Keratinocyte (primary cell): ENCODE data around the gene FGD4. TPM values are rescaled to one million over a fixed set of nuclear protein-coding genes. Genes with fewer than 3 reads are reported as not detected.

Experiments used
- DNase-seq: peaks from one replicate; pipeline ENCODE4 v3.0.0-alpha.2; 2011; ENCODE audit warnings: low read depth, missing footprints, low spot score
- FAIRE-seq: peaks from 2 replicates; lab custom pipeline; 2011; peaks lifted over from hg19 to GRCh38; lab: Jason Lieb, UNC
- H2AFZ ChIP-seq: 2 replicates; pipeline ENCODE4 v1.6.0; 2012; ENCODE audit warnings: low read length, control low read depth, inconsistent platforms; ENCODE audit not compliant: control insufficient read depth
- H3K27ac ChIP-seq: 2 replicates; pipeline ENCODE4 v1.5.1; 2011; ENCODE audit warnings: low read length; ENCODE audit not compliant: control insufficient read depth, insufficient read depth
- H3K27me3 ChIP-seq: 3 replicates; pipeline ENCODE4 v1.6.0; 2011; ENCODE audit warnings: low read length; ENCODE audit not compliant: control insufficient read depth, insufficient read depth; ENCODE audit errors: extremely low read depth
- H3K36me3 ChIP-seq, 2 experiments: 2 replicates in 1 of 2; 3 replicates in 1 of 2; pipeline ENCODE4 v1.5.1; 2011; ENCODE audit warnings: low read length in 2 of 2, mild to moderate bottlenecking in 1 of 2; ENCODE audit not compliant: control insufficient read depth in 2 of 2, insufficient read depth in 2 of 2; ENCODE audit errors: extremely low read depth in 1 of 2
- H3K4me1 ChIP-seq: 3 replicates; pipeline ENCODE4 v1.5.1; 2011; ENCODE audit warnings: low read length; ENCODE audit not compliant: control insufficient read depth, insufficient read depth; ENCODE audit errors: extremely low read depth
- H3K4me2 ChIP-seq: 3 replicates; pipeline ENCODE4 v1.6.0; 2011; ENCODE audit warnings: low read depth, low read length; ENCODE audit not compliant: control insufficient read depth, insufficient read depth; ENCODE audit errors: extremely low read depth
- H3K4me3 ChIP-seq, 3 experiments: fragments of 200-600 bp in 1 of 3; sonication (generic) in 1 of 3; 2 replicates in 2 of 3; 3 replicates in 1 of 3; pipeline ENCODE4 v1.5.1; 2011 to 2016; ENCODE audit warnings: low read length in 3 of 3, mild to moderate bottlenecking in 3 of 3, control low read depth in 2 of 3, inconsistent platforms in 1 of 3, low read depth in 1 of 3, mixed read lengths in 1 of 3, mixed run types in 1 of 3, moderate library complexity in 1 of 3; ENCODE audit not compliant: control insufficient read depth in 2 of 3, insufficient read depth in 2 of 3; ENCODE audit errors: extremely low read depth in 1 of 3
- H3K79me2 ChIP-seq: 2 replicates; pipeline ENCODE4 v1.6.0; 2012; ENCODE audit warnings: low read length; ENCODE audit not compliant: control insufficient read depth, insufficient read depth
- H3K9ac ChIP-seq: 3 replicates; pipeline ENCODE4 v1.6.0; 2011; ENCODE audit warnings: low read length; ENCODE audit not compliant: control insufficient read depth, insufficient read depth; ENCODE audit errors: extremely low read depth
- H3K9me1 ChIP-seq: 3 replicates; pipeline ENCODE4 v1.6.0; 2011; ENCODE audit warnings: low read length; ENCODE audit not compliant: control insufficient read depth, insufficient read depth; ENCODE audit errors: extremely low read depth
- H3K9me3 ChIP-seq: 2 replicates; pipeline ENCODE4 v1.5.1; 2012; ENCODE audit warnings: low read depth, low read length; ENCODE audit not compliant: control insufficient read depth
- H4K20me1 ChIP-seq: 3 replicates; pipeline ENCODE4 v1.6.0; 2011; ENCODE audit warnings: low read length; ENCODE audit not compliant: control insufficient read depth, insufficient read depth; ENCODE audit errors: extremely low read depth
- CTCF ChIP-seq, 3 experiments: IDR thresholded peaks in 1 of 3; conservative IDR thresholded peaks in 1 of 3; optimal IDR thresholded peaks in 1 of 3; 2 replicates in 2 of 3; 3 replicates in 1 of 3; pipeline versions ENCODE3 to v1.5.1; 2011; ENCODE audit warnings: low read length in 3 of 3, mild to moderate bottlenecking in 3 of 3, moderate library complexity in 2 of 3, control low read depth in 1 of 3, inconsistent platforms in 1 of 3; ENCODE audit not compliant: insufficient read depth in 2 of 3; ENCODE audit errors: extremely low read depth in 1 of 3
- EZH2 ChIP-seq: IDR thresholded peaks from one replicate; pipeline ENCODE4 v1.6.1; 2012; ENCODE audit warnings: inconsistent platforms, mild to moderate bottlenecking, low read length, moderate library complexity
- dilution Hi-C: fragments of 300-500 bp; cut with MboI; formaldehyde crosslinking; loops from one replicate; pipeline ENCODE4 v1.7.0; 2020; ENCODE audit warnings: low sequenced_read_pairs; ENCODE audit not compliant: extremely low pct_ligation_motif_present
- polyA plus RNA-seq, 5 experiments: library from polyadenylated mRNA; depleted of rRNA in 3 of 5; stranded (reverse) in 3 of 5; stranded (forward) in 1 of 5; unstranded in 1 of 5; fragments of >200 nt; gene quantifications; 1 replicate in 1 of 5; 2 replicates in 3 of 5; 3 replicates in 1 of 5; pipeline versions ENCODE4 v1.2.1 to v1.2.3, GENCODE V29; 2011 to 2012; ENCODE audit warnings: missing spikeins in 2 of 5, low read depth in 1 of 5, low replicate concordance in 1 of 5

The FGD4 gene
- polyA plus RNA-seq, 1 donor (not counting 4 experiments of a cell fraction or from before 2014, with no cell fraction given) = 10.5 TPM

DNA sequence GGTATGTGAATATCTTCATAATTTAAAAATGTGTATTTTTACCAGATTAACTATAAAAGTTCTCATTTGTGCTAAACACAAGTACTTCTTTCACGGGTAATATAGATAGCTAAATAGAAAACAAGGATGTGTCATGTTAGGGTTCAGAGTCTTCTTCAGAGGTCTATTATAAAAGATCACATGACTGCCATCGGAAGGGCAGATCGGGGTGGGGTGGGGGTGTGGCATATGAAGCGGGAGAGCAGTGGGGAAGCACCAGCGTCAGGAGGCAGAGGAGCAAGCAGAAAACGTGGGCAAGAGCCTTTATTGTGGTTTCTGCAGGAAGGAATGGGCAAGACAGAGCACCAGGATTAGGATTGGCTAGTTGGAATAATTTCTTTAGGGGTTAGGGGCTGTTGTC, 216.1 kb downstream of the FGD4 start:
- no peaks in the 10 kb centered on the region for H3K9me3 ChIP-seq
- H3K79me2 ChIP-seq = no peaks in the 10 kb centered on the region
- H2AFZ ChIP-seq = no peak overlapping the region
- no peaks in the 10 kb centered on the region for H3K27me3 ChIP-seq
- no peak overlapping the region for H3K9ac ChIP-seq
- peaks cover 12% of the 10 kb centered on the region for H3K4me1 ChIP-seq
- H3K27ac ChIP-seq = no peak overlapping the region
- H4K20me1 ChIP-seq = no peaks in the 10 kb centered on the region
- TF ChIP-seq EZH2 (no peak), CTCF (optimal IDR thresholded peaks at IDR 0.05 in 1 of 3, IDR thresholded peaks at IDR 0.05 in 1 of 3, conservative IDR thresholded peaks at IDR 0.05 in 1 of 3; ENCODE audit: extremely low read depth in 1 of 3, insufficient read depth in 2 of 3, low read length in 3 of 3) (no peak)
- no peak for FAIRE-seq
- no peak overlapping the region for H3K4me2 ChIP-seq
- dilution Hi-C loops = no loop called here
- no peaks in the 10 kb centered on the region for H3K9me1 ChIP-seq
- H3K36me3 ChIP-seq = peaks cover 13 to 19% of the 10 kb centered on the region in 2 experiments
- no peak for DNase-seq
- H3K4me3 ChIP-seq = no peak overlapping the region

DNA sequence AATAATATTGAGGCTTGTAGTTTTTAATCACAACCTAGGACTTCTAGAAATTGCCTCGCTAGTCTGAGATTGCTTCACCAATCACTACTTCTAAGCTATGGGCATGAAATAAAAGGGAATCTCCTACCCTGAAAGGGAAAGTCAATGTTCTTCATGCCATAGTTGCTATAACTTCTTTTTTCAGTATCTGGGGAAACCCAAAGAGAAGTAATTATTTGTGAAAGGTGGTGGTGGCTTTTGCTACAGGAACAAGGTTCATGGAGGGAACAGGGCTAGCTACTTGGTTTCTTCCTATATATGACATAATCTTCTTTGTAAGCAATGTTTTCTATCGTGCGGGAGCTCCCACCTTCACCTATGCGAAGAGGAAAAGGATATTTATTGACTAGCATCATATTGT, 218.2 kb downstream of the FGD4 start:
- H3K27me3 ChIP-seq = no peaks in the 10 kb centered on the region
- peaks cover 7 to 14% of the 10 kb centered on the region in 2 experiments for H3K36me3 ChIP-seq
- dilution Hi-C loops = no loop called here
- no peaks in the 10 kb centered on the region for H3K9me3 ChIP-seq
- no peak overlapping the region for H3K4me3 ChIP-seq
- peaks cover 8% of the 10 kb centered on the region for H3K4me1 ChIP-seq
- H2AFZ ChIP-seq = no peak overlapping the region
- TF ChIP-seq CTCF (optimal IDR thresholded peaks at IDR 0.05 in 1 of 3, IDR thresholded peaks at IDR 0.05 in 1 of 3, conservative IDR thresholded peaks at IDR 0.05 in 1 of 3; ENCODE audit: extremely low read depth in 1 of 3, insufficient read depth in 2 of 3, low read length in 3 of 3) = no peak
- TF ChIP-seq EZH2 = no peak
- no peak for FAIRE-seq
- no peak overlapping the region for H3K4me2 ChIP-seq
- no peak for DNase-seq
- H3K9me1 ChIP-seq = no peaks in the 10 kb centered on the region
- no peak overlapping the region for H3K27ac ChIP-seq
- H3K79me2 ChIP-seq = no peaks in the 10 kb centered on the region
- no peaks in the 10 kb centered on the region for H4K20me1 ChIP-seq
- no peak overlapping the region for H3K9ac ChIP-seq
